Lung (tissue), 12 donors: ENCODE results near the gene MCTP1. TPM values are rescaled to one million over a fixed set of nuclear protein-coding genes. Genes with fewer than 3 reads are reported as not detected.

Source experiments
- ATAC-seq: fragments of 200-7000 bp; cut with Tn5 transposase; one replicate; pipeline ENCODE4 v1.9.1; 2020; ENCODE audit warnings: moderate number of reproducible peaks; ENCODE audit not compliant: insufficient read depth, low FRiP score
- DNase-seq, 3 donors: peaks; one replicate each; pipeline ENCODE4 v3.0.0-alpha.2; 2013 to 2017
- H3K27ac ChIP-seq, 2 donors: one replicate each; pipeline ENCODE4 v1.5.1; 2013; ENCODE audit warnings: mild to moderate bottlenecking in 2 of 2, moderate library complexity in 2 of 2, control low read depth in 1 of 2, inconsistent platforms in 1 of 2, low read depth in 1 of 2, low read length in 1 of 2
- H3K27me3 ChIP-seq, 3 donors: one replicate each; pipeline ENCODE4 v1.5.1; 2013; ENCODE audit warnings: low read length in 2 of 3; ENCODE audit not compliant: control insufficient read depth in 3 of 3, insufficient read depth in 3 of 3
- H3K36me3 ChIP-seq, 4 donors: one replicate each; pipeline ENCODE4 v1.5.1; 2013; ENCODE audit warnings: low read length in 4 of 4, mild to moderate bottlenecking in 1 of 4, moderate library complexity in 1 of 4; ENCODE audit not compliant: control insufficient read depth in 4 of 4, insufficient read depth in 4 of 4
- H3K4me1 ChIP-seq, 5 donors: one replicate each; pipeline ENCODE4 v1.5.1; 2013; ENCODE audit warnings: low read length in 5 of 5, mild to moderate bottlenecking in 2 of 5, moderate library complexity in 1 of 5; ENCODE audit not compliant: control insufficient read depth in 5 of 5, insufficient read depth in 5 of 5
- H3K4me3 ChIP-seq: one replicate; pipeline ENCODE4 v1.5.1; 2013; ENCODE audit warnings: mild to moderate bottlenecking, control low read depth, moderate library complexity
- H3K9ac ChIP-seq, 2 donors: one replicate each; pipeline ENCODE4 v1.5.1; 2013; ENCODE audit warnings: low read length in 2 of 2, control low read depth in 1 of 2; ENCODE audit not compliant: insufficient read depth in 1 of 2
- H3K9me3 ChIP-seq, 4 donors: one replicate each; pipeline ENCODE4 v1.5.1; 2013; ENCODE audit warnings: low read length in 3 of 4, mild to moderate bottlenecking in 1 of 4, moderate library complexity in 1 of 4; ENCODE audit not compliant: control insufficient read depth in 4 of 4, insufficient read depth in 3 of 4
- WGBS, 2 donors: extraction: QIAGEN DNeasy Blood & Tissue Kit; methylation state at CpG; one replicate each; pipeline ENCODE4 v1.1.7; 2013; 5-methylcytosine and 5-hydroxymethylcytosine counted together
- polyA plus RNA-seq, 2 donors: library from polyadenylated mRNA; stranded (reverse); fragments of 200-250 nt; gene quantifications; one replicate each; pipeline ENCODE4 v1.2.1, GENCODE V29; 2013
- total RNA-seq, 2 donors: library from RNA; depleted of rRNA in 1 of 2; stranded (reverse); fragments of >200 nt in 1 of 2; gene quantifications; one replicate each; pipeline ENCODE4 v1.2.1, GENCODE V29; 2014 to 2021
- TF ChIP-seq, protein P1 (sequence below): IDR thresholded peaks from 2 replicates; pipeline ENCODE4 v1.5.1; 2012; ENCODE audit warnings: mild to moderate bottlenecking; ENCODE audit errors: control extremely low read depth, extremely low read depth
- donor health status: control.
- donor health status: control.
- donor health status: Bipolar disorder and iron deficiency.
- donor health status: healthy.
- donor health status: DM: yes; HTN: yes; CAD: no.

MCTP1 gene
- total and polyA plus RNA-seq, 4 donors, result 5.8 to 34.8 (median 27.4) TPM

DNA sequence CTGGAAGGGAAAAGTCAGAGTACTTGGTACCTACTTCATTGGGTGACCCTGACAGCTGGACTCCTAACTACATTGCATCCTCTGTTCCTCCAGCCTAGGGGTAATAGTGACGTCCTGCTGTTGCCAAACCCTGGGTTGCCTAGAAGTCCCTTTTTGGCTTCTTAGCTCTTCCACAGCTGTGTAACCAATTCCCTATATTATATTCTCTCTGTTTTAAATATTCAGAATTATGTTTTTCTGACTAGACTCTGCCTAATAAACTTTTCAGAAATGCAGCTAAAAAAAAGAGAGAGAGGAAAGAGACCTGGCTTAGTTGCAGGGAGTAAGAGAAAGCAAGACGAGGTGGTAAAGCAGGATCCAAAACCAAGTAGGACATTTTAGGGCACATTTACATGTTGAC is 28.4 kb downstream of the MCTP1 start:
- Histone ChIP-seq H3K27me3 (no peaks in the 10 kb centered on the region), H3K36me3 (no peaks in the 10 kb centered on the region), H3K27ac (no peak overlapping the region), H3K4me3 (no peak overlapping the region), H3K4me1 (no peaks in the 10 kb centered on the region), H3K9me3 (no peaks in the 10 kb centered on the region), H3K9ac (no peak overlapping the region)
- ATAC-seq (no peak), DNase-seq (no peak)
- TF ChIP-seq, protein P1, sequence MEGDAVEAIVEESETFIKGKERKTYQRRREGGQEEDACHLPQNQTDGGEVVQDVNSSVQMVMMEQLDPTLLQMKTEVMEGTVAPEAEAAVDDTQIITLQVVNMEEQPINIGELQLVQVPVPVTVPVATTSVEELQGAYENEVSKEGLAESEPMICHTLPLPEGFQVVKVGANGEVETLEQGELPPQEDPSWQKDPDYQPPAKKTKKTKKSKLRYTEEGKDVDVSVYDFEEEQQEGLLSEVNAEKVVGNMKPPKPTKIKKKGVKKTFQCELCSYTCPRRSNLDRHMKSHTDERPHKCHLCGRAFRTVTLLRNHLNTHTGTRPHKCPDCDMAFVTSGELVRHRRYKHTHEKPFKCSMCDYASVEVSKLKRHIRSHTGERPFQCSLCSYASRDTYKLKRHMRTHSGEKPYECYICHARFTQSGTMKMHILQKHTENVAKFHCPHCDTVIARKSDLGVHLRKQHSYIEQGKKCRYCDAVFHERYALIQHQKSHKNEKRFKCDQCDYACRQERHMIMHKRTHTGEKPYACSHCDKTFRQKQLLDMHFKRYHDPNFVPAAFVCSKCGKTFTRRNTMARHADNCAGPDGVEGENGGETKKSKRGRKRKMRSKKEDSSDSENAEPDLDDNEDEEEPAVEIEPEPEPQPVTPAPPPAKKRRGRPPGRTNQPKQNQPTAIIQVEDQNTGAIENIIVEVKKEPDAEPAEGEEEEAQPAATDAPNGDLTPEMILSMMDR, result no peak
- 80 to 81% methylated on average over 2 of the region's 2 CpGs for whole genome bisulfite sequencing, 2 donors

GRCh38 chr5:95252801-95253200 is 32.1 kb downstream of the MCTP1 start:
- no peak for DNase-seq
- no peaks in the 10 kb centered on the region for H3K27me3 ChIP-seq
- no peak overlapping the region for H3K4me3 ChIP-seq
- no peak overlapping the region for H3K9ac ChIP-seq
- TF ChIP-seq, protein P1, result no peak
- no peak for ATAC-seq
- no peaks in the 10 kb centered on the region for H3K4me1 ChIP-seq
- no peaks in the 10 kb centered on the region for H3K36me3 ChIP-seq
- H3K9me3 ChIP-seq, result no peaks in the 10 kb centered on the region
- no peak overlapping the region for H3K27ac ChIP-seq

GRCh38 chr5:95251185-95251584 is 33.7 kb downstream of the MCTP1 start:
- TF ChIP-seq, protein P1, result no peak
- no peak for ATAC-seq
- H3K36me3 ChIP-seq, result no peaks in the 10 kb centered on the region
- no peak overlapping the region for H3K27ac ChIP-seq
- 68 to 80% methylated on average over 3 of the region's 3 CpGs for WGBS, 2 donors
- no peaks in the 10 kb centered on the region for H3K9me3 ChIP-seq
- no peak for DNase-seq
- H3K4me1 ChIP-seq, result no peaks in the 10 kb centered on the region
- no peaks in the 10 kb centered on the region for H3K27me3 ChIP-seq
- H3K4me3 ChIP-seq, result no peak overlapping the region
- no peak overlapping the region for H3K9ac ChIP-seq

- no peak for DNase-seq
- Histone ChIP-seq H3K4me3 (no peak overlapping the region), H3K27ac (no peak overlapping the region), H3K36me3 (no peaks in the 10 kb centered on the region), H3K4me1 (no peaks in the 10 kb centered on the region), H3K27me3 (no peaks in the 10 kb centered on the region), H3K9ac (no peak overlapping the region), H3K9me3 (no peaks in the 10 kb centered on the region)
- 65 to 79% methylated on average over 8 of the region's 8 CpGs for WGBS, 2 donors
- TF ChIP-seq, protein P1, result no peak
- ATAC-seq, result no peak
These were observed 40.4 kb downstream of the MCTP1 start for GRCh38 chr5:95244479-95244878.
